Peyer's patch (tissue), 4 donors: Measurements from ENCODE around the gene NDUFB3.

Source experiments
- POLR2A ChIP-seq, 2 donors: fragments of 450-650 bp; IDR thresholded peaks; one replicate each; pipeline ENCODE4 v1.5.1; 2017; ENCODE audit warnings: antibody characterized with exemption in 2 of 2, mild to moderate bottlenecking in 2 of 2, moderate library complexity in 2 of 2
- TF ChIP-seq, protein P1 (sequence below), 6 experiments: fragments of 450-650 bp in 4 of 6; fragments of 200-600 bp in 2 of 6; sonication (generic) in 1 of 6; IDR thresholded peaks; one replicate each; pipeline ENCODE4 v1.5.1; 2017 to 2019; ENCODE audit warnings: antibody characterized with exemption in 6 of 6, mild to moderate bottlenecking in 3 of 6, moderate library complexity in 1 of 6

- TF ChIP-seq, protein P1, sequence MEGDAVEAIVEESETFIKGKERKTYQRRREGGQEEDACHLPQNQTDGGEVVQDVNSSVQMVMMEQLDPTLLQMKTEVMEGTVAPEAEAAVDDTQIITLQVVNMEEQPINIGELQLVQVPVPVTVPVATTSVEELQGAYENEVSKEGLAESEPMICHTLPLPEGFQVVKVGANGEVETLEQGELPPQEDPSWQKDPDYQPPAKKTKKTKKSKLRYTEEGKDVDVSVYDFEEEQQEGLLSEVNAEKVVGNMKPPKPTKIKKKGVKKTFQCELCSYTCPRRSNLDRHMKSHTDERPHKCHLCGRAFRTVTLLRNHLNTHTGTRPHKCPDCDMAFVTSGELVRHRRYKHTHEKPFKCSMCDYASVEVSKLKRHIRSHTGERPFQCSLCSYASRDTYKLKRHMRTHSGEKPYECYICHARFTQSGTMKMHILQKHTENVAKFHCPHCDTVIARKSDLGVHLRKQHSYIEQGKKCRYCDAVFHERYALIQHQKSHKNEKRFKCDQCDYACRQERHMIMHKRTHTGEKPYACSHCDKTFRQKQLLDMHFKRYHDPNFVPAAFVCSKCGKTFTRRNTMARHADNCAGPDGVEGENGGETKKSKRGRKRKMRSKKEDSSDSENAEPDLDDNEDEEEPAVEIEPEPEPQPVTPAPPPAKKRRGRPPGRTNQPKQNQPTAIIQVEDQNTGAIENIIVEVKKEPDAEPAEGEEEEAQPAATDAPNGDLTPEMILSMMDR (IDR thresholded peaks at IDR 0.05) = no peak
- no peak for TF ChIP-seq POLR2A (IDR thresholded peaks at IDR 0.05)
These were observed 788 bp upstream of the NDUFB3 start for GRCh38 chr2:201070948-201071478.
